HEK293 (cell line): ENCODE results near the gene OLFM3.

ENCODE experiments used
- CTCF ChIP-seq: fragments of 450-650 bp; formaldehyde crosslinking; IDR thresholded peaks from 2 replicates; pipeline ENCODE4 v1.5.1; 2016; ENCODE audit warnings: missing biosample characterization, missing genetic modification characterization
- IKZF3 ChIP-seq: fragments of 450-650 bp; IDR thresholded peaks from 2 replicates; pipeline ENCODE4 v1.5.0; 2018; ENCODE audit warnings: missing biosample characterization, mild to moderate bottlenecking, missing genetic modification characterization, moderate library complexity
- PRDM1 ChIP-seq: fragments of 450-650 bp; formaldehyde crosslinking; IDR thresholded peaks from 2 replicates; pipeline ENCODE4; 2016; ENCODE audit warnings: missing biosample characterization, missing genetic modification characterization
- ZNF513 ChIP-seq: fragments of 450-650 bp; IDR thresholded peaks from 2 replicates; pipeline ENCODE4 v1.5.1; 2018; ENCODE audit warnings: missing biosample characterization, missing genetic modification characterization
- ZSCAN16 ChIP-seq: fragments of 450-650 bp; formaldehyde crosslinking; IDR thresholded peaks from 2 replicates; pipeline ENCODE4 v1.5.1; 2016; ENCODE audit warnings: missing biosample characterization, missing genetic modification characterization

GRCh38 chr1:101905283-101905835, 91.4 kb downstream of the OLFM3 start:
- TF ChIP-seq IKZF3, result no peak
- no peak for TF ChIP-seq CTCF (tag by site-specific recombination)
- no peak for TF ChIP-seq ZNF513 (tag by site-specific recombination)
- TF ChIP-seq PRDM1 (tag by site-specific recombination), result no peak
- TF ChIP-seq ZSCAN16 (tag by site-specific recombination), result no peak
